Activated T-helper 17 cell treated with anti-CD3 and anti-CD28 coated beads, Interleukin-2, amount 50 U/mL, for 72 hours (primary cell): ENCODE results near the gene JPH3. TPM values are rescaled to one million over a fixed set of nuclear protein-coding genes. Genes with fewer than 3 reads are reported as not detected.

ENCODE experiments used
- ATAC-seq: fragments of 150-1000 bp; cut with Tn5 transposase; replicated peaks from 2 replicates; pipeline ENCODE4 v1.10.0; 2021; ENCODE audit warnings: mild to moderate bottlenecking, moderate library complexity
- H3K27ac Mint-ChIP-seq: one replicate; pipeline ENCODE4 v1.8.0; 2022; ENCODE audit warnings: mixed read lengths
- H3K27me3 Mint-ChIP-seq: one replicate; pipeline ENCODE4 v1.8.0; 2022; ENCODE audit warnings: mixed read lengths
- H3K36me3 Mint-ChIP-seq: one replicate; pipeline ENCODE4 v1.8.0; 2022; ENCODE audit warnings: low read depth, mild to moderate bottlenecking, mixed read lengths
- H3K4me1 Mint-ChIP-seq: one replicate; pipeline ENCODE4 v1.8.0; 2022; ENCODE audit warnings: mixed read lengths
- H3K4me3 Mint-ChIP-seq: one replicate; pipeline ENCODE4 v1.8.0; 2022; ENCODE audit warnings: mild to moderate bottlenecking, mixed read lengths
- H3K9me3 Mint-ChIP-seq: one replicate; pipeline ENCODE4 v1.8.0; 2022; ENCODE audit warnings: mixed read lengths
- total RNA-seq, 2 donors: library from RNA; stranded (reverse); gene quantifications; one replicate each; pipeline ENCODE4 v1.2.3, GENCODE V29; 2022

Gene JPH3
- total RNA-seq, result under 1 TPM in 1 of 2 donors, not detected in 1; 0.09 TPM

GRCh38 chr16:87602001-87602775 is at the start of gene JPH3:
Gene JPH3, plus strand, starts transcription at chr16:87602508. Its CDS starts 639 bp downstream, at chr16:87603147.
- Mint-ChIP-seq H3K27me3 (peaks cover 35% of the 10 kb centered on the region), H3K4me1 (no peaks in the 10 kb centered on the region), H3K4me3 (peak within 1 kb of the TSS; percentile 58), H3K27ac (no peak within 1 kb of the TSS), H3K9me3 (peaks cover 3% of the 10 kb centered on the region), H3K36me3 (no peaks in the 10 kb centered on the region)
- ATAC-seq, result no peak

DNA sequence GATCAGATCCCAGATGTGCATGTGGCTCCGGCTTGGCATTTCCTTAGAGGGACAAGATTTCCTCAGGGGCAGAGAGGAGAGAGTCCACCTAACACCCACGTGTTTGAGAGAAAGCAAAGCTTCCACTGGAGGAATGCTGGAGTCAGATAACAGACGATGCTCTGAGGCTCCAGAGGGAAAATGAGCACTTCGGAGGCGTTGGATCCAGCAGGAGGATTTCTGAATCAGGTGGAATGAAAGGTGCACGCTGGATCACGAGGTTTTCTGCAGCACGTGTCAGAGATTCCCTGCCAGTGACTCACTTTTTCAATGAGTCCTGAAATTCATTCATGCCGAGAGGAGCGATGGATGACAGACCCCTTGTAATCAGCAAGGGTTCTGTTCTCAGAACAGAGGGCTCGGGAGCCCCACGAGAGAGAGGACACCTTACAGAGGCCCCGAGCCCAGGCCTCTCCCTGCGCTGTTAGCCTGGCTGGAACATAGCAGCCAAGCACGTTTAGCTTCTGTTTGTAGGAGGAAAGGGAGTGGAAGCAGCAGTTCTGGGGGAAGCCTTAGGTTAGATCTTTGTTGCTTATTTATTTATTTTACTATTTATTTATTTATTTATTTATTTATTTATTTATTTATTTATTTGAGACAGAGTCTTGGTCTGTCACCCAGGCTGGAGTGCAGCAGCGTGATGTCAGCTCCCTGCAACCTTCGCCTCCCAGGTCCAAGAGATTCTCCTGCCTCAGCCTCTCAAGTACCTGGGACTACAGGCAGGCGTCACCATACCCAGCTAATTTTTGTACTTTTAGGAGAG is 49.3 kb upstream of the JPH3 start:
- H3K4me3 Mint-ChIP-seq, result no peak overlapping the region
- peaks cover 17% of the 10 kb centered on the region for H3K27me3 Mint-ChIP-seq
- H3K9me3 Mint-ChIP-seq, result no peaks in the 10 kb centered on the region
- H3K36me3 Mint-ChIP-seq, result no peaks in the 10 kb centered on the region
- no peak overlapping the region for H3K27ac Mint-ChIP-seq
- H3K4me1 Mint-ChIP-seq, result no peaks in the 10 kb centered on the region
- no peak for ATAC-seq

DNA sequence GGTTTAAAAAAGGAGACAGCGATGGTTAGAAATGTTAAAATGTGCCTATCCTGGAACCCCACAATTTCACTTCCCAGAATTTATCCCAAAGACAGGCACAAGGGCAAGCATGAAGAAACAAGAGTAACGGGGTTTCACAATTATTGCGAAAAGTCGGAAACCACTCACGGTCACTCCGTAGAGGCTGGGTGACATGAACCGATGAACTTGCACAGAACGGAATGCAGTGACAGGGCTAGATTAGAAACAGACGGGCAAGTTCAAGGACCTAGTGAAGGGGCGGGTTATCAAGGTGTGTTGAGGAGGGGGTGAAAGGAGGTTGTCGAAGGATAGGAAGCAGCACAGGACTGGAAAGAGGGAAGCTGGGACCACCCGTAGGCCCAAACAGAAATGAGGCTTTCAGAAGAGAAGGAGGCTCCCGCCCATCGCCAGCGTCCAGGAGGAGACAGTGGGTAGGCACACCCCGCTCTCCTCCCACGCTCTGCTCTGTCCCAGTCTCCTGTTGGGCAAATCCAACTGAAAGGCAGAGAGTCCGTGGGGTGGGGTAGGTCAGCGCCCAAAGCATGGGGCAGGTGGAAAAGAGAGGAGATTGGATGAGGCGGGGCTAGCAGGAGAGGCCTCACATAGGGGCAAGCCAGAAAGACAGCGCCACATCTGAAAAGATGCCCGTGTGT is 47.4 kb upstream of the JPH3 start:
- H3K4me3 Mint-ChIP-seq, result no peak overlapping the region
- no peaks in the 10 kb centered on the region for H3K9me3 Mint-ChIP-seq
- no peaks in the 10 kb centered on the region for H3K36me3 Mint-ChIP-seq
- peaks cover 16% of the 10 kb centered on the region for H3K27me3 Mint-ChIP-seq
- H3K27ac Mint-ChIP-seq, result no peak overlapping the region
- peaks cover 4% of the 10 kb centered on the region for H3K4me1 Mint-ChIP-seq
- ATAC-seq, result no peak

DNA sequence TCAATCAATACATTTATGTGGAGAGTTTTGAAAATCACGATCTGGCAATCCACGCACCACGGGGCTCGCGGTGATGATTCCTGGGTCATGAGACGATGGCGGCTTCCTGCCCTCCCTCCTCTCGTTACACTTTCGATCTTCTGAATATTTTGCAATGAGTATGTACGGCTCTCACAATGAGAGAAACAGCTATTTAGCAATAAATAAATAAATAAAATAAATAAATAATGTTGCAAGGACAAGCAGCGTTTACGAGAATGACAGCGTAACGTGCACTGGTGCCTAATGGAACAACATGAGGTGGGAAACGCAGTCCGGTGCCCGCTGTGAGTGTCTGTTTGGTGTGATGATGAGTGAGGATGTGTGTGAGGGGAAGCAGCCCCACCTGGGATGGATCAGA is 46.7 kb upstream of the JPH3 start:
- no peak for ATAC-seq
- Mint-ChIP-seq H3K9me3 (no peaks in the 10 kb centered on the region), H3K4me3 (no peak overlapping the region), H3K27ac (no peak overlapping the region), H3K36me3 (no peaks in the 10 kb centered on the region), H3K4me1 (peaks cover 4% of the 10 kb centered on the region), H3K27me3 (peaks cover 15% of the 10 kb centered on the region)

GRCh38 chr16:87556941-87557459 is 45.3 kb upstream of the JPH3 start:
- no peak overlapping the region for H3K4me3 Mint-ChIP-seq

DNA sequence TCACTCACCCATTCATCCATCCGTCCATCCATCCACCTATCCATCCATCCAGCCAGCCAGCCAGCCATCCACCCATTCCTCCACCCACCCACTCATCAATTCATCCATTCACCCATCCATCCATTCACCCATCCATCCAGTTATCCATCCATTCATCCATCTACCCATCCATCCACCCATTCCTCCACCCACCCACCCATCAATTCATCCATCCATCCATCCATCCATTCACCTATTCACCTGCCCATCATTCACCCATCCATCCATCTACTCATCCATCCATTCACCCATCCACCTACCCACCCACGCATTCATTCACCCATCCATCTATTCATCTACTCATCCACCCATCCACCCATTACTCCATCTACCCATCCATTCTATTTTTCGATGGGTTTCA is 43.6 kb upstream of the JPH3 start:
- Mint-ChIP-seq H3K9me3 (peaks cover 3% of the 10 kb centered on the region), H3K36me3 (no peaks in the 10 kb centered on the region), H3K27ac (no peak overlapping the region), H3K4me3 (no peak overlapping the region), H3K27me3 (peaks cover 15% of the 10 kb centered on the region), H3K4me1 (peaks cover 7% of the 10 kb centered on the region)
- no peak for ATAC-seq

More at GRCh38 chr16:87556941-87557459, 45.3 kb upstream of the JPH3 start:
- Mint-ChIP-seq H3K4me1 (peaks cover 4% of the 10 kb centered on the region), H3K27ac (no peak overlapping the region), H3K27me3 (peaks cover 15% of the 10 kb centered on the region), H3K9me3 (no peaks in the 10 kb centered on the region), H3K36me3 (no peaks in the 10 kb centered on the region)
- ATAC-seq, result no peak

GRCh38 chr16:87559945-87560344 is 42.4 kb upstream of the JPH3 start:
- H3K4me3 Mint-ChIP-seq, result no peak overlapping the region
- peaks cover 9% of the 10 kb centered on the region for H3K27me3 Mint-ChIP-seq
- peaks cover 7% of the 10 kb centered on the region for H3K9me3 Mint-ChIP-seq
- peaks cover 13% of the 10 kb centered on the region for H3K4me1 Mint-ChIP-seq
- no peaks in the 10 kb centered on the region for H3K36me3 Mint-ChIP-seq
- ATAC-seq, result no peak
- H3K27ac Mint-ChIP-seq, result no peak overlapping the region

DNA sequence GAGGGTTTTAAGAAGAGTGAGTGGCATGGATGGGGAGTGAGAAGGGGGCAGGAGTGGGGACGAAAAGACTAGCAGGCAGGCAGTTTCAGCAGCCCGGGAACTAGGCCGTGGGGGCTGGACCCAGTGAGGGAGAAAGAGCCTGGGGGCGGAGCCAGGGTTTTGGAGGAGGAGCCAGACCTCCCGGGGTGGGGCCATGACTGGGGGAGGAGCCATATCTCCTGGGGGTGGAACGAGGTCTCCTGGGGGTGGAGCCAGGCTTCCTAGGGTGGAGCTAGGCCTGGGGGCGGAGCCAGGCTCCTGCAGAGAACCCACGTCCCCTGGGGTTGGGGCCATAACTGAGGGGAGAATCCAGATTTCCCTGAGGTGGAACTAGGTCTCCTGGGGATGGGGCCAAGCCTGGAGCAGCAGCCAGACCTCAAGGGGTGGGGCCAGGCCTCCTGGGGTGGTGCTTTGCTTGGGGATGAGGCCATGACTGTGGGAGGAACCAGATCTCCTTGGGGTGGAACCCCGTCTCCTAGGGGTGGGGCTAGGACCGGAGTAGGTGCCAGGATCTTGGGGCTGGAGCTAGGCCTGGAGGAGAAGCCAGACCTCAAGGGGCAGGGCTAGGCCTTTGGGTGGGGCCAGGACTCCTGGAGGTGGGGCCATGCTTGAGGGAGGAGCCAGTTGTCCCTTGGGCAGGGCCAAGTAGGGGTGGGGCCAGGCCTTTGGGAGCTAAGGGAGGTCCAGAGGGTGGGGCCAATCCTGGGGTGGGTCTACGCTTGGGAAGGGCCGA is 41.7 kb upstream of the JPH3 start:
- H3K4me3 Mint-ChIP-seq, result no peak overlapping the region
- H3K4me1 Mint-ChIP-seq, result peaks cover 13% of the 10 kb centered on the region
- H3K27me3 Mint-ChIP-seq, result peaks cover 9% of the 10 kb centered on the region
- ATAC-seq, result peak; percentile 63
- no peak overlapping the region for H3K27ac Mint-ChIP-seq
- H3K9me3 Mint-ChIP-seq, result peaks cover 7% of the 10 kb centered on the region
- H3K36me3 Mint-ChIP-seq, result no peaks in the 10 kb centered on the region

DNA sequence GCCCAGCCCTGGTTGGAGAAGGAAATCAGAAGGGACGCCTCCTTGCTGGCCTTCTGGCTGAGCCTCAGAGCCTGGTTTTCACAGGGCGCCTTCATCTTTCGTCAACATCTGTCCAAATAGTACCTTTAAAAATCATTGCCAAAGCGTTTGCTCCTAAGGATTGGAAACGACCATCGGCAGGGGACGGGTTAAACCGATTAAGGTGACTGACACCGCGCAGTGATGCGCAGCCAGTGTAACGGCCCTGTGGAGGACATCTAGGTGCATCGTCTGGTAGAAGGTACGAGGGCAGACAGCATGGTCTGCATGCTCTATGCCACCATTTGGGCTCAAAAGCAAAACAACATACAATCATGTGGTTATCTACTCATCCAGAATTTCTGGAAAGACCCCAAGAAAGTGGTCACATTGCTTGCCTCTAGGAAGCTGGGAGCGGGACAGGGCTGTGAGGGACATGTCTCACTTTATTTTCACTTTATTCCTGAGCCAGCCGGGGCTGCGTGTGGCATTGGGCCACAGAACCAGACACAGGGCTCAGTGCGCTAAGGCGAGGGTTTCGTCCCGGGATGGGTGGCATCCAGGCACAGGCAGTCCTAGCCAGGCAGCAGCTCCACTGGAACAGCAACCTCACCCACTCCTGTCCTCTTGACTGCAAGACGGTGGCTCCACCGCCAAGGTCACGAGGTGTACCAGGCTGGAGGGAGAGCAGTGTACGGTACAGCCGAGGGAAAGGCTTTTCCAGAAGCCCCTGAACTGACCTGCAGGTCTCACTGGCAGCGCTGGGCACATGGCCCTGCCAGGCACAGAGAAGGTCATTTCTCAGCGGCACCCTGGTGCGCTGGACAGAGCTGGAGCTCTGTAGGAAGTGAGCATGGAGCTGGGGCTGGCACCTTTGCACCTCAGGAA is 40.9 kb upstream of the JPH3 start:
- Mint-ChIP-seq H3K9me3 (peaks cover 7% of the 10 kb centered on the region), H3K4me1 (peaks cover 13% of the 10 kb centered on the region), H3K27ac (no peak overlapping the region), H3K4me3 (no peak overlapping the region), H3K36me3 (no peaks in the 10 kb centered on the region), H3K27me3 (peaks cover 9% of the 10 kb centered on the region)
- ATAC-seq, result no peak

GRCh38 chr16:87562201-87562600 is 40.1 kb upstream of the JPH3 start:
- Mint-ChIP-seq H3K9me3 (peaks cover 7% of the 10 kb centered on the region), H3K27me3 (peaks cover 9% of the 10 kb centered on the region), H3K4me3 (no peak overlapping the region), H3K4me1 (peaks cover 13% of the 10 kb centered on the region), H3K36me3 (no peaks in the 10 kb centered on the region), H3K27ac (no peak overlapping the region)
- ATAC-seq, result no peak

GRCh38 chr16:87563022-87563421 is 39.3 kb upstream of the JPH3 start:
- Mint-ChIP-seq H3K4me1 (peaks cover 13% of the 10 kb centered on the region), H3K36me3 (no peaks in the 10 kb centered on the region), H3K4me3 (no peak overlapping the region), H3K9me3 (peaks cover 7% of the 10 kb centered on the region), H3K27ac (no peak overlapping the region), H3K27me3 (peaks cover 9% of the 10 kb centered on the region)
- no peak for ATAC-seq

DNA sequence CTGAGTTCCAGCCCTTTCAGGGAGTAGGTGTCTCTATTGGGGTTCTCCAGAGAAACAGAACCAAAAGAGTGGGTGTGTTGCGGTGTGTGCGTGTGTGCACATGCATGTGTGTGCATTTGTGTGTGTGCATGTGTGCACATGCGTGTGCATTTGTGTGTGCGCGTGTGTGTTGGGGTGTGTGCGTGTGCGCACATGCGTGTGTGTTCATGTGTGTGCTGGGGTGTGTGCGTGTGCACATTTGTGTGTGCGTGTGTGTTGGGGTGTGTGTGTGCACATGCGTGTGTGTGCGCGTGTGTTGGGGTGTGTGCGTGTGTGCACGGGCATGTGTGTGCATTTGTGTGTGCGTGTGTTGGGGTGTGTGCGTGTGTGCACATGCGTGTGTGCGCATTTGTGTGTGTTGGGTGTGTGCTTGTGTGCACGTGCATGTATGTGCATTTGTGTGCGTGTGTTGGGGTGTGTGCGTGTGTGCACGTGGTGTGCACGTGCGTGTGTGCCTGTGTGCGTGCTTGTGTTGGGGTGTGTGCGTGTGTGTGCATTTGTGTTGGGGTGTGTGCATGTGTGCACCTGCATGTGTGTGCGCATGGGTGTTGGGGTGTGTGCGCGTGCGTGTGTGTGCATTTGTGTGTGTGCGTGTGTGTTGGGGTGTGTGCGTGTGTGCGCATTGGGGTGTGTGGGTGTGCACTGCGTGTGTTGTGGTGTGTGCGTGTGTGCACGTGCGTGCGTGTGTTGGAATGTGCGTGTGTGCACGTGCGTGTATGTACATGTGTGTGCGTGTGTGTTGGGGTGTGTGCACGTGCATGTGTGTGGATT is 38.4 kb upstream of the JPH3 start:
- ATAC-seq, result no peak
- Mint-ChIP-seq H3K27ac (no peak overlapping the region), H3K4me3 (no peak overlapping the region), H3K36me3 (no peaks in the 10 kb centered on the region), H3K4me1 (peaks cover 9% of the 10 kb centered on the region), H3K9me3 (peaks cover 7% of the 10 kb centered on the region), H3K27me3 (peaks cover 1% of the 10 kb centered on the region)

GRCh38 chr16:87564524-87564778 is 37.9 kb upstream of the JPH3 start:
- Mint-ChIP-seq H3K4me3 (no peak overlapping the region), H3K4me1 (peaks cover 8% of the 10 kb centered on the region), H3K9me3 (peaks cover 7% of the 10 kb centered on the region), H3K27ac (no peak overlapping the region), H3K27me3 (peaks cover 5% of the 10 kb centered on the region), H3K36me3 (no peaks in the 10 kb centered on the region)
- ATAC-seq, result no peak
